Sigmoid colon (tissue), 7 donors: Measurements from ENCODE around the gene SMPD4. TPM values are rescaled to one million over a fixed set of nuclear protein-coding genes. Genes with fewer than 3 reads are reported as not detected.
"Not testable (repeated sequence)": the region's sequence is repeated elsewhere in the genome, so short reads cannot be mapped to it uniquely, and the experiment has no call there.

Source experiments
- DNase-seq: peaks from one replicate; pipeline ENCODE4 v3.0.0-alpha.2; 2019
- H3K27ac ChIP-seq, 4 donors: fragments of 200-600 bp; sonication (generic); one replicate each; pipeline ENCODE4 v1.5.1; 2016 to 2019; ENCODE audit warnings: mild to moderate bottlenecking in 1 of 4
- H3K27me3 ChIP-seq, 3 donors: fragments of 200-600 bp; sonication (generic); one replicate each; pipeline ENCODE4 v1.5.1; 2019; ENCODE audit warnings: mild to moderate bottlenecking in 1 of 3
- H3K36me3 ChIP-seq, 4 donors: fragments of 200-600 bp; sonication (generic); one replicate each; pipeline ENCODE4 v1.5.1; 2016 to 2019
- H3K4me1 ChIP-seq, 4 donors: fragments of 200-600 bp; sonication (generic); one replicate each; pipeline ENCODE4 v1.5.1; 2017 to 2019
- H3K4me3 ChIP-seq, 4 donors: fragments of 200-600 bp; sonication (generic); one replicate each; pipeline ENCODE4 v1.5.1; 2017 to 2019; ENCODE audit warnings: mild to moderate bottlenecking in 2 of 4, moderate library complexity in 1 of 4
- H3K9me3 ChIP-seq, 4 donors: fragments of 200-600 bp in 3 of 4; sonication (generic) in 3 of 4; one replicate each; pipeline versions ENCODE4 v1.5.1 to v1.6.1; 2013 to 2019
- CTCF ChIP-seq, 4 experiments: fragments of 450-650 bp in 3 of 4; fragments of 200-600 bp in 1 of 4; IDR thresholded peaks; one replicate each; pipeline ENCODE4 v1.5.1; 2016 to 2019; ENCODE audit warnings: antibody characterized with exemption in 4 of 4, mild to moderate bottlenecking in 3 of 4, moderate library complexity in 2 of 4
- EP300 ChIP-seq, 4 donors: sonication (generic); formaldehyde crosslinking; IDR thresholded peaks; one replicate each; pipeline ENCODE4 v1.6.1; 2017; ENCODE audit warnings: antibody characterized with exemption in 4 of 4
- POLR2A ChIP-seq, 2 donors: fragments of 450-650 bp; IDR thresholded peaks; one replicate each; pipeline ENCODE4 v1.6.1; 2016; ENCODE audit warnings: antibody characterized with exemption in 2 of 2, mild to moderate bottlenecking in 2 of 2, moderate library complexity in 2 of 2
- POLR2AphosphoS5 ChIP-seq, 4 donors: sonication (generic); formaldehyde crosslinking; IDR thresholded peaks; one replicate each; pipeline ENCODE4 v1.6.1; 2017; ENCODE audit warnings: antibody characterized with exemption in 4 of 4
- WGBS, 2 donors: extraction: QIAGEN DNeasy Blood & Tissue Kit; methylation state at CpG; one replicate each; pipeline ENCODE4 v1.1.7; 2013; 5-methylcytosine and 5-hydroxymethylcytosine counted together
- intact Hi-C: fragments of 100-400 bp; cut with DNase I; formaldehyde crosslinking; loops from one replicate; pipeline ENCODE4 v1.15.1; 2023
- polyA plus RNA-seq, 3 donors: library from polyadenylated mRNA; stranded (reverse); fragments of 200-250 nt; gene quantifications; one replicate each; pipeline ENCODE4 v1.2.3, GENCODE V29; 2013
- total RNA-seq, 4 donors: library from RNA; depleted of rRNA; stranded (reverse); fragments of >200 nt; gene quantifications; one replicate each; pipeline ENCODE4 v1.1.0, GENCODE V29; 2016
- donor health status: healthy with polysubstance abuse.
- donor health status: Bipolar disorder and iron deficiency.
- donor health status: healthy.

Gene SMPD4
- total and polyA plus RNA-seq, 7 donors: 12.3 to 47.9 (median 22.8) TPM

- Histone ChIP-seq H3K27ac (peak within 1 kb of the TSS; percentile 91 to 97 (median 94)), H3K4me3 (peak within 1 kb of the TSS; percentile 71 to 91 (median 80)), H3K4me1 (peaks cover 0 to 30% (median 25%) of the 10 kb centered on the region in 4 donors)
- TF ChIP-seq POLR2AphosphoS5 (IDR thresholded peaks at IDR 0.05) (peak in 3 of 4 donors; percentile 32 to 43 (median 37)), CTCF (IDR thresholded peaks at IDR 0.05) (peak; percentile 38 to 84 (median 58))
- WGBS, 2 donors: 0 to 1% methylated on average over 83 of the region's 86 CpGs
- intact Hi-C loops: loop anchor here (2.0 to 10.0 kb wide), 4 partner anchors 151 to 1303 kb away; no protein-coding TSS in a partner anchor
- not testable (repeated sequence) for H3K9me3 ChIP-seq, H3K36me3 ChIP-seq, H3K27me3 ChIP-seq
- peak; percentile 93 for DNase-seq
Observed at GRCh38 chr2:130181880-130182682, 679 bp upstream of the SMPD4 start, which contains the start of gene MZT2B. MZT2B (plus strand) TSS chr2:130182262; CDS start chr2:130182283, 21 bp downstream.

GRCh38 chr2:130180404-130181324 lies 738 bp downstream of the SMPD4 start:
- H3K36me3 ChIP-seq, DNase-seq, H3K9me3 ChIP-seq, H3K27me3 ChIP-seq: not testable (repeated sequence)
- Histone ChIP-seq H3K4me1 (peaks cover 0 to 30% (median 25%) of the 10 kb centered on the region in 4 donors), H3K27ac (peak overlapping the region; percentile 91 to 97 (median 94)), H3K4me3 (peak overlapping the region; percentile 71 to 91 (median 80))
- intact Hi-C loops: loop anchor here (5.0 to 10.0 kb wide), 3 partner anchors 192 to 1304 kb away; no protein-coding TSS in a partner anchor
- WGBS, 2 donors: 22 to 25% methylated on average over 38 of the region's 38 CpGs

- H3K9me3 ChIP-seq, intact Hi-C loops, H3K27ac ChIP-seq, H3K4me3 ChIP-seq, H3K4me1 ChIP-seq, H3K27me3 ChIP-seq, DNase-seq: not testable (repeated sequence)
- peaks cover 0 to 65% (median 21%) of the 10 kb centered on the region in 4 donors for H3K36me3 ChIP-seq
- 84 to 85% methylated on average over 5 of the region's 5 CpGs for WGBS, 2 donors
Observed at GRCh38 chr2:130174866-130175265, 6.5 kb downstream of the SMPD4 start.

GRCh38 chr2:130169896-130170295 lies 11.5 kb downstream of the SMPD4 start:
- Histone ChIP-seq H3K4me1 (no peaks in the 10 kb centered on the region), H3K9me3 (no peaks in the 10 kb centered on the region), H3K36me3 (peaks cover 0 to 99% (median 42%) of the 10 kb centered on the region in 4 donors), H3K27ac (no peak overlapping the region), H3K4me3 (no peak overlapping the region), H3K27me3 (no peaks in the 10 kb centered on the region)
- WGBS, 2 donors: 92% methylated on average over 7 of the region's 7 CpGs
- TF ChIP-seq POLR2AphosphoS5 (IDR thresholded peaks at IDR 0.05) (no peak), POLR2A (IDR thresholded peaks at IDR 0.05) (no peak), EP300 (IDR thresholded peaks at IDR 0.05) (no peak), CTCF (IDR thresholded peaks at IDR 0.05) (no peak)
- intact Hi-C loops: no loop called here
- DNase-seq: no peak

- H3K4me1 ChIP-seq, H3K9me3 ChIP-seq, intact Hi-C loops, H3K27ac ChIP-seq, H3K4me3 ChIP-seq, H3K27me3 ChIP-seq, DNase-seq: not testable (repeated sequence)
- H3K36me3 ChIP-seq: peaks cover 0 to 99% (median 41%) of the 10 kb centered on the region in 4 donors
- 76 to 88% methylated on average over 3 of the region's 3 CpGs for WGBS, 2 donors
Observed at GRCh38 chr2:130169163-130169562, 12.2 kb downstream of the SMPD4 start.

GRCh38 chr2:130166611-130167010 lies 14.8 kb downstream of the SMPD4 start:
- WGBS, 2 donors: 79 to 83% methylated on average over 3 of the region's 3 CpGs
- H3K36me3 ChIP-seq: peaks cover 0 to 93% (median 39%) of the 10 kb centered on the region in 4 donors

More at GRCh38 chr2:130166611-130167010, 14.8 kb downstream of the SMPD4 start:
- H3K27me3 ChIP-seq, intact Hi-C loops, H3K4me3 ChIP-seq, H3K4me1 ChIP-seq, H3K27ac ChIP-seq, DNase-seq, H3K9me3 ChIP-seq: not testable (repeated sequence)
